Neural crest cell (in vitro differentiated cells): ENCODE results near the gene GPR42. TPM values are rescaled to one million over a fixed set of nuclear protein-coding genes. Genes with fewer than 3 reads are reported as not detected.

ENCODE experiments used
- DNase-seq: peaks from one replicate; pipeline ENCODE4 v3.0.0; 2021; ENCODE audit warnings: low read depth, mixed read lengths, low spot score
- H3K27ac Mint-ChIP-seq: one replicate; pipeline ENCODE4 v1.8.0; 2021; ENCODE audit warnings: mild to moderate bottlenecking, mixed read lengths; ENCODE audit not compliant: unreplicated experiment
- H3K27me3 Mint-ChIP-seq: 2 replicates; pipeline ENCODE4 v1.8.0; 2021; ENCODE audit warnings: low read depth, mild to moderate bottlenecking, mixed read lengths
- H3K36me3 Mint-ChIP-seq: 2 replicates; pipeline ENCODE4 v1.8.0; 2021; ENCODE audit warnings: low read depth, mild to moderate bottlenecking, mixed read lengths
- H3K4me1 Mint-ChIP-seq: 2 replicates; pipeline ENCODE4 v1.8.0; 2021; ENCODE audit warnings: mixed read lengths
- H3K4me3 Mint-ChIP-seq: one replicate; pipeline ENCODE4 v1.8.0; 2021; ENCODE audit warnings: mild to moderate bottlenecking, mixed read lengths
- H3K9me3 Mint-ChIP-seq: 2 replicates; pipeline ENCODE4 v1.8.0; 2021; ENCODE audit warnings: mixed read lengths
- total RNA-seq: library from RNA; stranded (reverse); gene quantifications from 2 replicates; pipeline ENCODE4 v1.2.1, GENCODE V29; 2021
- TF ChIP-seq, protein P1 (sequence below): fragments of 200-600 bp; sonication (generic); conservative IDR thresholded peaks from 2 replicates; pipeline ENCODE4 v1.5.0; 2021; ENCODE audit warnings: antibody characterized with exemption, mild to moderate bottlenecking

GPR42 gene
- total RNA-seq, 1 donor from 2014 or later, result not detected

GRCh38 chr19:35336166-35336955, 34.5 kb upstream of the GPR42 start:
- no peaks in the 10 kb centered on the region for H3K27me3 Mint-ChIP-seq
- H3K4me3 Mint-ChIP-seq, result no peak overlapping the region
- H3K9me3 Mint-ChIP-seq, result no peaks in the 10 kb centered on the region
- no peaks in the 10 kb centered on the region for H3K36me3 Mint-ChIP-seq
- no peaks in the 10 kb centered on the region for H3K4me1 Mint-ChIP-seq
- no peak overlapping the region for H3K27ac Mint-ChIP-seq
- no peak for DNase-seq
- TF ChIP-seq, protein P1, sequence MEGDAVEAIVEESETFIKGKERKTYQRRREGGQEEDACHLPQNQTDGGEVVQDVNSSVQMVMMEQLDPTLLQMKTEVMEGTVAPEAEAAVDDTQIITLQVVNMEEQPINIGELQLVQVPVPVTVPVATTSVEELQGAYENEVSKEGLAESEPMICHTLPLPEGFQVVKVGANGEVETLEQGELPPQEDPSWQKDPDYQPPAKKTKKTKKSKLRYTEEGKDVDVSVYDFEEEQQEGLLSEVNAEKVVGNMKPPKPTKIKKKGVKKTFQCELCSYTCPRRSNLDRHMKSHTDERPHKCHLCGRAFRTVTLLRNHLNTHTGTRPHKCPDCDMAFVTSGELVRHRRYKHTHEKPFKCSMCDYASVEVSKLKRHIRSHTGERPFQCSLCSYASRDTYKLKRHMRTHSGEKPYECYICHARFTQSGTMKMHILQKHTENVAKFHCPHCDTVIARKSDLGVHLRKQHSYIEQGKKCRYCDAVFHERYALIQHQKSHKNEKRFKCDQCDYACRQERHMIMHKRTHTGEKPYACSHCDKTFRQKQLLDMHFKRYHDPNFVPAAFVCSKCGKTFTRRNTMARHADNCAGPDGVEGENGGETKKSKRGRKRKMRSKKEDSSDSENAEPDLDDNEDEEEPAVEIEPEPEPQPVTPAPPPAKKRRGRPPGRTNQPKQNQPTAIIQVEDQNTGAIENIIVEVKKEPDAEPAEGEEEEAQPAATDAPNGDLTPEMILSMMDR, result no peak

- DNase-seq, result no peak
- peaks cover 5% of the 10 kb centered on the region for H3K27me3 Mint-ChIP-seq
- H3K27ac Mint-ChIP-seq, result no peak overlapping the region
- no peaks in the 10 kb centered on the region for H3K36me3 Mint-ChIP-seq
- H3K4me3 Mint-ChIP-seq, result no peak overlapping the region
- H3K4me1 Mint-ChIP-seq, result no peaks in the 10 kb centered on the region
- no peaks in the 10 kb centered on the region for H3K9me3 Mint-ChIP-seq
- TF ChIP-seq, protein P1, result no peak
Measured at GRCh38 chr19:35337097-35337983, 33.5 kb upstream of the GPR42 start.

DNA sequence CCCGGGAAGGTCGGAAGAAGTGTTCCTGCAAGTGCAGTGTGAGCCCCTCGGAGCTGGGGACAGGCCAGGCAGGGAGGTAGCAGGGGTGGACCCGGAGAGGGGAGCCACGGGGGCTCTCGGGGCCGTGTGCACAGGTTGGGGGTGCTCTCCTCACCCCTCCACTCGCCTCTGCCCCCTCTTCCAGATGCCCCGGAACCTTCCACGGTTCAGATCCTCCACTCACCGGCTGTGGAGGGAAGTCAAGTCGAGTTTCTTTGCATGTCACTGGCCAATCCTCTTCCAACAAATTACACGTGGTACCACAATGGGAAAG, 32.9 kb upstream of the GPR42 start:
- peaks cover 6% of the 10 kb centered on the region for H3K27me3 Mint-ChIP-seq
- no peak overlapping the region for H3K4me3 Mint-ChIP-seq
- no peaks in the 10 kb centered on the region for H3K9me3 Mint-ChIP-seq
- TF ChIP-seq, protein P1, result no peak
- no peak overlapping the region for H3K27ac Mint-ChIP-seq
- DNase-seq, result no peak
- no peaks in the 10 kb centered on the region for H3K4me1 Mint-ChIP-seq
- H3K36me3 Mint-ChIP-seq, result no peaks in the 10 kb centered on the region

DNA sequence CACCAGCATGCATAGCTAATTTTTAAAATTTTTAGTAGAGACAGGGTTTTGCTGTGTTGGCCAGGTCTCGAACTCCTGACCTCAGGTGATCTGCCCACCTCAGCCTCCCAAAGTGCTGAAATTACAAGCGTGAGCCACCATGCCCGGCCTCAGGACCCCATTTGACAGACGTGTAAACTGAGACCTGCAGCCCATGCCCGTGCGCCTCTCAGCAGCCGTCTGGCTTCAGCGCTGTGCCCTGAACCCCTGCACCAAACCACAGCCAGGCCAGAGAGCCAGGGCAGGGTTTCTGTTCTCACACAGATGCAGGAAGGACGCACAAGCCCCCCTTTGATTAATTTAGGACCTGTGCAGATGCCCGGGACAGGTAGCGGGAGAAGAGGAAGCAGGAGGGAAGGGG, 30.4 kb upstream of the GPR42 start:
- no peaks in the 10 kb centered on the region for H3K36me3 Mint-ChIP-seq
- TF ChIP-seq, protein P1, result no peak
- no peaks in the 10 kb centered on the region for H3K4me1 Mint-ChIP-seq
- no peaks in the 10 kb centered on the region for H3K9me3 Mint-ChIP-seq
- peaks cover 10% of the 10 kb centered on the region for H3K27me3 Mint-ChIP-seq
- no peak for DNase-seq
- no peak overlapping the region for H3K4me3 Mint-ChIP-seq
- no peak overlapping the region for H3K27ac Mint-ChIP-seq

- Mint-ChIP-seq H3K27ac (no peak overlapping the region), H3K9me3 (no peaks in the 10 kb centered on the region), H3K36me3 (no peaks in the 10 kb centered on the region), H3K27me3 (peaks cover 10% of the 10 kb centered on the region), H3K4me1 (no peaks in the 10 kb centered on the region), H3K4me3 (no peak overlapping the region)
- no peak for DNase-seq
- TF ChIP-seq, protein P1, result no peak
Measured at GRCh38 chr19:35341006-35341405, 29.9 kb upstream of the GPR42 start.
